ENCODE data around the gene MAL.

DNA sequence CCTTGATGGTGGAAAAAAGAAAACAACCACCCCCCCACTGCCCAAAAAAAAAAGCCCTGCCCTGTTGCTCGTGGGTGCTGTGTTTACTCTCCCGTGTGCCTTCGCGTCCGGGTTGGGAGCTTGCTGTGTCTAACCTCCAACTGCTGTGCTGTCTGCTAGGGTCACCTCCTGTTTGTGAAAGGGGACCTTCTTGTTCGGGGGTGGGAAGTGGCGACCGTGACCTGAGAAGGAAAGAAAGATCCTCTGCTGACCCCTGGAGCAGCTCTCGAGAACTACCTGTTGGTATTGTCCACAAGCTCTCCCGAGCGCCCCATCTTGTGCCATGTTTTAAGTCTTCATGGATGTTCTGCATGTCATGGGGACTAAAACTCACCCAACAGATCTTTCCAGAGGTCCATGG lies 28.0 kb downstream of the MAL start:
- TF ChIP-seq RARB (CRISPR knock-in tag; IDR thresholded peaks at IDR 0.05) (no peak), ISL1 (CRISPR knock-in tag; IDR thresholded peaks at IDR 0.05) (no peak), ARNTL (CRISPR knock-in tag; IDR thresholded peaks at IDR 0.05; ENCODE audit: borderline replicate concordance, low read depth) (no peak), ZNF565 (CRISPR knock-in tag; conservative IDR thresholded peaks at IDR 0.05; ENCODE audit: low read depth) (no peak), ESRRG (CRISPR knock-in tag; IDR thresholded peaks at IDR 0.05) (no peak), ZC3H10 (CRISPR knock-in tag; IDR thresholded peaks at IDR 0.05) (no peak), OSR1 (CRISPR knock-in tag; IDR thresholded peaks at IDR 0.05) (no peak)
- TF ChIP-seq, protein P1, sequence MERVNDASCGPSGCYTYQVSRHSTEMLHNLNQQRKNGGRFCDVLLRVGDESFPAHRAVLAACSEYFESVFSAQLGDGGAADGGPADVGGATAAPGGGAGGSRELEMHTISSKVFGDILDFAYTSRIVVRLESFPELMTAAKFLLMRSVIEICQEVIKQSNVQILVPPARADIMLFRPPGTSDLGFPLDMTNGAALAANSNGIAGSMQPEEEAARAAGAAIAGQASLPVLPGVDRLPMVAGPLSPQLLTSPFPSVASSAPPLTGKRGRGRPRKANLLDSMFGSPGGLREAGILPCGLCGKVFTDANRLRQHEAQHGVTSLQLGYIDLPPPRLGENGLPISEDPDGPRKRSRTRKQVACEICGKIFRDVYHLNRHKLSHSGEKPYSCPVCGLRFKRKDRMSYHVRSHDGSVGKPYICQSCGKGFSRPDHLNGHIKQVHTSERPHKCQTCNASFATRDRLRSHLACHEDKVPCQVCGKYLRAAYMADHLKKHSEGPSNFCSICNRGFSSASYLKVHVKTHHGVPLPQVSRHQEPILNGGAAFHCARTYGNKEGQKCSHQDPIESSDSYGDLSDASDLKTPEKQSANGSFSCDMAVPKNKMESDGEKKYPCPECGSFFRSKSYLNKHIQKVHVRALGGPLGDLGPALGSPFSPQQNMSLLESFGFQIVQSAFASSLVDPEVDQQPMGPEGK (CRISPR knock-in tag; IDR thresholded peaks at IDR 0.05; ENCODE audit: borderline replicate concordance), result no peak
- TF ChIP-seq, protein P2, sequence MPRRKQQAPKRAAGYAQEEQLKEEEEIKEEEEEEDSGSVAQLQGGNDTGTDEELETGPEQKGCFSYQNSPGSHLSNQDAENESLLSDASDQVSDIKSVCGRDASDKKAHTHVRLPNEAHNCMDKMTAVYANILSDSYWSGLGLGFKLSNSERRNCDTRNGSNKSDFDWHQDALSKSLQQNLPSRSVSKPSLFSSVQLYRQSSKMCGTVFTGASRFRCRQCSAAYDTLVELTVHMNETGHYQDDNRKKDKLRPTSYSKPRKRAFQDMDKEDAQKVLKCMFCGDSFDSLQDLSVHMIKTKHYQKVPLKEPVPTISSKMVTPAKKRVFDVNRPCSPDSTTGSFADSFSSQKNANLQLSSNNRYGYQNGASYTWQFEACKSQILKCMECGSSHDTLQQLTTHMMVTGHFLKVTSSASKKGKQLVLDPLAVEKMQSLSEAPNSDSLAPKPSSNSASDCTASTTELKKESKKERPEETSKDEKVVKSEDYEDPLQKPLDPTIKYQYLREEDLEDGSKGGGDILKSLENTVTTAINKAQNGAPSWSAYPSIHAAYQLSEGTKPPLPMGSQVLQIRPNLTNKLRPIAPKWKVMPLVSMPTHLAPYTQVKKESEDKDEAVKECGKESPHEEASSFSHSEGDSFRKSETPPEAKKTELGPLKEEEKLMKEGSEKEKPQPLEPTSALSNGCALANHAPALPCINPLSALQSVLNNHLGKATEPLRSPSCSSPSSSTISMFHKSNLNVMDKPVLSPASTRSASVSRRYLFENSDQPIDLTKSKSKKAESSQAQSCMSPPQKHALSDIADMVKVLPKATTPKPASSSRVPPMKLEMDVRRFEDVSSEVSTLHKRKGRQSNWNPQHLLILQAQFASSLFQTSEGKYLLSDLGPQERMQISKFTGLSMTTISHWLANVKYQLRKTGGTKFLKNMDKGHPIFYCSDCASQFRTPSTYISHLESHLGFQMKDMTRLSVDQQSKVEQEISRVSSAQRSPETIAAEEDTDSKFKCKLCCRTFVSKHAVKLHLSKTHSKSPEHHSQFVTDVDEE (CRISPR knock-in tag; IDR thresholded peaks at IDR 0.05), result no peak
